ENCODE results near the gene AGRN. TPM values are rescaled to one million over a fixed set of nuclear protein-coding genes. Genes with fewer than 3 reads are reported as not detected.
"Not testable (repeated sequence)": the region's sequence is repeated elsewhere in the genome, so short reads cannot be mapped to it uniquely, and the experiment has no call there.

AGRN gene
- total and polyA plus RNA-seq, 8 donors = 96.8 to 208 (median 149) TPM

GRCh38 chr1:1005774-1006304, 14.1 kb upstream of the AGRN start:
- TF ChIP-seq, protein P1, sequence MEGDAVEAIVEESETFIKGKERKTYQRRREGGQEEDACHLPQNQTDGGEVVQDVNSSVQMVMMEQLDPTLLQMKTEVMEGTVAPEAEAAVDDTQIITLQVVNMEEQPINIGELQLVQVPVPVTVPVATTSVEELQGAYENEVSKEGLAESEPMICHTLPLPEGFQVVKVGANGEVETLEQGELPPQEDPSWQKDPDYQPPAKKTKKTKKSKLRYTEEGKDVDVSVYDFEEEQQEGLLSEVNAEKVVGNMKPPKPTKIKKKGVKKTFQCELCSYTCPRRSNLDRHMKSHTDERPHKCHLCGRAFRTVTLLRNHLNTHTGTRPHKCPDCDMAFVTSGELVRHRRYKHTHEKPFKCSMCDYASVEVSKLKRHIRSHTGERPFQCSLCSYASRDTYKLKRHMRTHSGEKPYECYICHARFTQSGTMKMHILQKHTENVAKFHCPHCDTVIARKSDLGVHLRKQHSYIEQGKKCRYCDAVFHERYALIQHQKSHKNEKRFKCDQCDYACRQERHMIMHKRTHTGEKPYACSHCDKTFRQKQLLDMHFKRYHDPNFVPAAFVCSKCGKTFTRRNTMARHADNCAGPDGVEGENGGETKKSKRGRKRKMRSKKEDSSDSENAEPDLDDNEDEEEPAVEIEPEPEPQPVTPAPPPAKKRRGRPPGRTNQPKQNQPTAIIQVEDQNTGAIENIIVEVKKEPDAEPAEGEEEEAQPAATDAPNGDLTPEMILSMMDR (IDR thresholded peaks at IDR 0.05) = no peak
- Histone ChIP-seq H3K4me1 (peaks cover 12 to 29% of the 10 kb centered on the region in 2 donors), H3K9me3 (no peaks in the 10 kb centered on the region), H3K36me3 (no peaks in the 10 kb centered on the region), H3K27ac (no peak overlapping the region), H3K4me3 (no peak overlapping the region), H3K27me3 (peaks cover 0 to 54% of the 10 kb centered on the region in 2 donors)
- DNase-seq (peak in 2 of 4 donors; percentile 19 to 47), ATAC-seq (no peak)
- intact Hi-C loops (cut with DNase I) = no loop called here

DNA sequence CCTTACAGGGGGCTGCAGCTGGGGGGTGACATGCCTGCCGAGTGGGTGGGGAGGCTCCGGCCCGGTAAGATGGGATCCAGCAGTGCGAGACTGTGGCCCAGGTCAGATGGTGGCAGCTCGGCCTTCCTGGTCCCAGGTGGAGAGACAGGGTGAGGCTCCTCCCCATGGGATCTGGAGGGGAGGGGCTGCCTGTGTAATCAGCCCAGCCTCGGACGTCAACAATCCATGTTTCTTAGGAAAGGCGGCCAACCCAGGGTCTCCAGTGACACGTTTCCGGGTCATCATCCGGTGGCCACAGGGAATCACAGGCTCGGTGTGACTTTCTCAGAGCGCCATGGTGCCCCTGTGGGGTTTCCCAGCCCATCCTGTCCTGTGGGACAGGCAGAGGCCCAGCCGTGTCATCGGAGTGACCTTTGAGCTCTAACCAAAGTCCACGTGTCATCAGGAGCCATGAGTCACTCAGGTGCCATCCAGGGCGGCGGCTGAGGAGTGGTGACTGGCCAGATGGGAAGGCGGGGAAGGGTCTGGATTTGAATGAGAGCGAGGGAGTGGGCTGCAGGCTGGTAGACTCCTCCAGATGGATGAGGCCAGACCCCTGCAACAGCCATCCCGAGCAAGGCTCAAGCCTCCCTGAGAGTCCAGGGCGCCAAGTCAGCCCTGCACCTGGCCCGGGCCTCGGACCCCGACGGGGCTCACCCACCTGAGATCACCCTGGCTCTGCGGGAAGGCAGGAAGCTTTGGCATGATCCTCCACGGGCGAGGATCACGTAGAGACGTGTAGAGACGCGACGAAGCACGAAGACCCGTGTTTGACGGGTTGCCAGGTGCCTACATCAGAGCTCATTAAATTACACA, 13.4 kb upstream of the AGRN start:
- TF ChIP-seq, protein P1 (IDR thresholded peaks at IDR 0.05) = no peak
- no peak overlapping the region for H3K4me3 ChIP-seq
- H3K9me3 ChIP-seq = no peaks in the 10 kb centered on the region
- H3K27ac ChIP-seq = no peak overlapping the region
- no peaks in the 10 kb centered on the region for H3K36me3 ChIP-seq
- DNase-seq = peak in 2 of 4 donors; percentile 32 to 67
- no peak for ATAC-seq
- H3K4me1 ChIP-seq = peaks cover 12 to 22% of the 10 kb centered on the region in 2 donors
- H3K27me3 ChIP-seq = peaks cover 0 to 47% of the 10 kb centered on the region in 2 donors
- intact Hi-C loops (cut with DNase I) = no loop called here

DNA sequence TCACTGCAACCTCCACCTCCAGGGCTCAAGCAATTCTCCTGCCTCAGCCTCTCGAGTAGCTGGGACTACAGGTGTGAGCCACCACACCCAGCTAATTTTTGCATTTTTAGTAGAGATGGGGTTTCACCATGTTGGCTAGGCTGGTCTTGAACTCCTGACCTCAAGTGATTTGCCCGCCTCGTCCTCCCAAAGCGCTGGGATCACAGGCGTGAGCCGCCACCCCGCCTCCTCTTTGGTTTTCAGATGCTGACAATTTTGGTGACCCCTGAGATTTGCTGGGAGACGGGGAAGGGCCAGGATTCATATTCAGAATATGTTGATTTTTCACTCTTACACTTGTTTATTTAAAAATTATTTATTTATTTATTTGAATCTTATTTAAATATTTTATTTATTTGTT, 9.8 kb upstream of the AGRN start:
- H3K36me3 ChIP-seq = not testable (repeated sequence)

DNA sequence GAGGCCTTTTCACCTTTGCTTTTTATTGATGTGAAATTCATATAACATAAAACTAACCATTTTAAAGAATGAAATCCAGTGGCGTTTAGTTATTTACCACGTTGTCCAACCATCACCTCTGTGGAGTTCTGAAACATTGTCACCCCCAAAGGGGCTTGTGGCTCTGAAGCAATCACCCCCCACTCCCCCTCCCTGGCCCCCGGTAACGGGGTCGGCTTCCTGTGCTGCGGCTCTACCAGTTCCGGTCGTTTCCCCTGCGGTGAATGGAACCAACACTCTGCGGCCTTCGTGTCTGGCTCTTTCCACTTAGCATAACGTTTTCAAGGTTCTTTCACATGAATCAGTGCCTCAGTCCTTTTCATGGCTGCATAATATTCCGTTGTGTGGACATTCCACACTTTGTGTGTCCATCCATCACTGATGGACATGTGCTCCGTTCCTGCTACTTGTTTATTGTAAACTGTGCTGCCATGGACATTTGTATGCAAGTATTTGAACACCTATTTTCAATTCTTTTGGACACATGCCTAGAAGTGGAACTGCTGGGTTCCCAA, 8.4 kb upstream of the AGRN start:
- Histone ChIP-seq H3K4me1 (peaks cover 3 to 21% of the 10 kb centered on the region in 2 donors), H3K36me3 (no peaks in the 10 kb centered on the region), H3K9me3 (no peaks in the 10 kb centered on the region), H3K4me3 (no peak overlapping the region), H3K27ac (no peak overlapping the region), H3K27me3 (no peaks in the 10 kb centered on the region)
- DNase-seq (peak in 1 of 4 donors; percentile 59), ATAC-seq (no peak)
- TF ChIP-seq, protein P1 (IDR thresholded peaks at IDR 0.05) = no peak
- intact Hi-C loops (cut with DNase I) = no loop called here

More for the DNA sequence above, 9.8 kb upstream of the AGRN start:
- intact Hi-C loops (cut with DNase I); H3K9me3 ChIP-seq; H3K4me3 ChIP-seq; H3K27ac ChIP-seq; ATAC-seq: not testable (repeated sequence)
- peaks cover 0 to 11% of the 10 kb centered on the region in 2 donors for H3K27me3 ChIP-seq
- peaks cover 10 to 28% of the 10 kb centered on the region in 2 donors for H3K4me1 ChIP-seq
- DNase-seq = peak in 1 of 4 donors; percentile 51

DNA sequence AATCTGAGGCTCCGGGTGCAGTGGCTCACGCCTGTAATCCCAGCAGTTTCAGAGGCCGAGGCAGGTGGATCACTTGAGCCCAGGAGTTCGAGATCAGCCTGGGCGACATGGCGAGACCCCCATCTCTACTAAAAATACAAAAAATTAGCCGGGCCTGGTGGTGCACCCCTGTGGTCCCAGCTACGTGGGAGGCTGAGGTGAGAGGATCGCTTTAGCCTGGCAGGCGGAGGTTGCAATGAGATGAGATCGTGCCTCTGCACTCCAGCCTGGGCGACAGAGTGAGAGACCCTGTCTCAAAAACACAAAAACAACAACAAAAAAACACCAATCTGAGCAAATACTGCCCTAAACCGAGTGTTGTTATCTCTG, 7.2 kb upstream of the AGRN start:
- peak overlapping the region; percentile 66 to 80 for H3K4me3 ChIP-seq
- H3K9me3 ChIP-seq; H3K36me3 ChIP-seq; intact Hi-C loops (cut with DNase I); H3K27me3 ChIP-seq; ATAC-seq: not testable (repeated sequence)
- peak in 1 of 4 donors; percentile 38 for DNase-seq
- peaks cover 3 to 21% of the 10 kb centered on the region in 2 donors for H3K4me1 ChIP-seq
- peak overlapping the region; percentile 86 to 91 for H3K27ac ChIP-seq

Data from left lung (tissue), 10 donors.